MM.1S (cell line): ENCODE measurements around the gene MAD1L1.

Experiments used
- DNase-seq: peaks from one replicate; pipeline ENCODE4 v3.0.0-alpha.2; 2015
- H2AFZ ChIP-seq: fragments of 300-600 bp; sonication (generic); 2 replicates; pipeline ENCODE4 v1.6.0; 2016; ENCODE audit warnings: antibody characterized with exemption, low read length
- H3F3A ChIP-seq: fragments of 300-600 bp; sonication (generic); 2 replicates; pipeline ENCODE4 v1.6.1; 2016; ENCODE audit warnings: mild to moderate bottlenecking, antibody characterized with exemption, low read length, moderate library complexity, mixed read lengths; ENCODE audit not compliant: insufficient read depth
- H3K27ac ChIP-seq: fragments of 300-600 bp; sonication (generic); 2 replicates; pipeline ENCODE4 v1.5.1; 2016; ENCODE audit warnings: mild to moderate bottlenecking, low read length
- H3K27me3 ChIP-seq: fragments of 300-600 bp; sonication (generic); replicated peaks from 2 replicates; pipeline ENCODE4 v1.6.0; 2016; ENCODE audit warnings: low read length; ENCODE audit not compliant: insufficient read depth
- H3K36me3 ChIP-seq: fragments of 300-600 bp; sonication (generic); replicated peaks from 2 replicates; pipeline ENCODE4 v1.6.1; 2016; ENCODE audit warnings: mild to moderate bottlenecking, low read length, mixed read lengths; ENCODE audit not compliant: insufficient read depth
- H3K4me1 ChIP-seq: fragments of 300-600 bp; sonication (generic); 2 replicates; pipeline ENCODE4 v1.6.1; 2016; ENCODE audit warnings: low read length, mixed read lengths
- H3K4me2 ChIP-seq: fragments of 300-600 bp; sonication (generic); 2 replicates; pipeline ENCODE4 v1.6.0; 2016; ENCODE audit warnings: low read depth, low read length
- H3K4me3 ChIP-seq: fragments of 300-600 bp; sonication (generic); 2 replicates; pipeline ENCODE4 v1.5.1; 2016; ENCODE audit warnings: low read length, mixed read lengths
- H3K79me2 ChIP-seq: fragments of 300-600 bp; sonication (generic); 2 replicates; pipeline ENCODE4 v1.6.1; 2016; ENCODE audit warnings: mixed run types, low read length, mixed read lengths
- H3K9ac ChIP-seq: fragments of 300-600 bp; sonication (generic); 2 replicates; pipeline ENCODE4 v1.6.1; 2016; ENCODE audit warnings: low read length, mixed read lengths
- H3K9me2 ChIP-seq: fragments of 300-600 bp; sonication (generic); replicated peaks from 2 replicates; pipeline ENCODE4 v1.6.1; 2016; ENCODE audit warnings: mild to moderate bottlenecking, low read length, mixed read lengths; ENCODE audit not compliant: insufficient read depth
- H3K9me3 ChIP-seq: fragments of 300-600 bp; sonication (generic); replicated peaks from 2 replicates; pipeline ENCODE4 v1.6.1; 2016; ENCODE audit warnings: mild to moderate bottlenecking, low read length, mixed read lengths; ENCODE audit not compliant: insufficient read depth
- H4K20me1 ChIP-seq: fragments of 300-600 bp; sonication (generic); 2 replicates; pipeline ENCODE4 v1.6.1; 2016; ENCODE audit warnings: mild to moderate bottlenecking, low read length, moderate library complexity, mixed read lengths; ENCODE audit not compliant: insufficient read depth
- CTCF ChIP-seq: fragments of 300-600 bp; sonication (generic); IDR thresholded peaks from 2 replicates; pipeline ENCODE4 v1.5.1; 2016; ENCODE audit warnings: antibody characterized with exemption, low read length, mixed read lengths
- EZH2 ChIP-seq: fragments of 300-600 bp; sonication (generic); optimal IDR thresholded peaks from 2 replicates; pipeline ENCODE3; 2017; ENCODE audit warnings: low read depth, mild to moderate bottlenecking, antibody characterized with exemption, low read length, mixed read lengths
- EZH2phosphoT487 ChIP-seq: fragments of 300-600 bp; sonication (generic); IDR thresholded peaks from 2 replicates; pipeline ENCODE4 v1.6.1; 2018; ENCODE audit warnings: antibody characterized with exemption, low read length

Gene MAD1L1

GRCh38 chr7:1979591-1980560 lies 252.9 kb downstream of the MAD1L1 start:
- H3F3A ChIP-seq, result no peaks in the 10 kb centered on the region; the same call in 1 of the 2 replicates
- H3K27me3 ChIP-seq, result no peaks in the 10 kb centered on the region
- TF ChIP-seq EZH2 (no peak), CTCF (no peak), EZH2phosphoT487 (no peak)
- no peak overlapping the region for H3K4me2 ChIP-seq
- H3K4me1 ChIP-seq, result no peaks in the 10 kb centered on the region
- no peak overlapping the region for H3K4me3 ChIP-seq
- DNase-seq, result no peak
- H3K9me2 ChIP-seq, result no peaks in the 10 kb centered on the region
- H3K27ac ChIP-seq, result no peak overlapping the region
- no peaks in the 10 kb centered on the region for H3K36me3 ChIP-seq
- no peak overlapping the region for H3K9ac ChIP-seq
- no peaks in the 10 kb centered on the region for H4K20me1 ChIP-seq
- H3K9me3 ChIP-seq, result no peaks in the 10 kb centered on the region
- no peak overlapping the region for H2AFZ ChIP-seq
- H3K79me2 ChIP-seq, result no peaks in the 10 kb centered on the region

- TF ChIP-seq EZH2phosphoT487, result no peak
- no peak for TF ChIP-seq EZH2
- no peak for TF ChIP-seq CTCF
- Histone ChIP-seq H3K9ac (no peak overlapping the region), H3K9me2 (no peaks in the 10 kb centered on the region), H3K4me3 (no peak overlapping the region), H3K4me2 (no peak overlapping the region), H3K27me3 (no peaks in the 10 kb centered on the region), H3K27ac (no peak overlapping the region), H3K9me3 (no peaks in the 10 kb centered on the region), H3K36me3 (no peaks in the 10 kb centered on the region), H4K20me1 (no peaks in the 10 kb centered on the region), H3K79me2 (no peaks in the 10 kb centered on the region), H3K4me1 (no peaks in the 10 kb centered on the region), H3F3A (no peaks in the 10 kb centered on the region; the same call in 1 of the 2 replicates), H2AFZ (no peak overlapping the region)
- no peak for DNase-seq
Measured at GRCh38 chr7:1978656-1979590, 253.8 kb downstream of the MAD1L1 start.

GRCh38 chr7:1977876-1978441 lies 254.8 kb downstream of the MAD1L1 start:
- no peak overlapping the region for H3K4me3 ChIP-seq
- H3K27ac ChIP-seq, result no peak overlapping the region
- H2AFZ ChIP-seq, result no peak overlapping the region
- no peak overlapping the region for H3K9ac ChIP-seq
- no peaks in the 10 kb centered on the region for H3K36me3 ChIP-seq
- H3K27me3 ChIP-seq, result no peaks in the 10 kb centered on the region
- no peaks in the 10 kb centered on the region for H3K9me3 ChIP-seq
- H3K4me1 ChIP-seq, result no peaks in the 10 kb centered on the region
- H3F3A ChIP-seq, result no peaks in the 10 kb centered on the region
- no peak for DNase-seq
- H3K4me2 ChIP-seq, result no peak overlapping the region
- H4K20me1 ChIP-seq, result no peaks in the 10 kb centered on the region
- TF ChIP-seq EZH2phosphoT487, result no peak
- no peak for TF ChIP-seq EZH2
- no peak for TF ChIP-seq CTCF
- no peaks in the 10 kb centered on the region for H3K9me2 ChIP-seq
- no peaks in the 10 kb centered on the region for H3K79me2 ChIP-seq
